ENCODE results near the gene MYH14.

Gene MYH14

DNA sequence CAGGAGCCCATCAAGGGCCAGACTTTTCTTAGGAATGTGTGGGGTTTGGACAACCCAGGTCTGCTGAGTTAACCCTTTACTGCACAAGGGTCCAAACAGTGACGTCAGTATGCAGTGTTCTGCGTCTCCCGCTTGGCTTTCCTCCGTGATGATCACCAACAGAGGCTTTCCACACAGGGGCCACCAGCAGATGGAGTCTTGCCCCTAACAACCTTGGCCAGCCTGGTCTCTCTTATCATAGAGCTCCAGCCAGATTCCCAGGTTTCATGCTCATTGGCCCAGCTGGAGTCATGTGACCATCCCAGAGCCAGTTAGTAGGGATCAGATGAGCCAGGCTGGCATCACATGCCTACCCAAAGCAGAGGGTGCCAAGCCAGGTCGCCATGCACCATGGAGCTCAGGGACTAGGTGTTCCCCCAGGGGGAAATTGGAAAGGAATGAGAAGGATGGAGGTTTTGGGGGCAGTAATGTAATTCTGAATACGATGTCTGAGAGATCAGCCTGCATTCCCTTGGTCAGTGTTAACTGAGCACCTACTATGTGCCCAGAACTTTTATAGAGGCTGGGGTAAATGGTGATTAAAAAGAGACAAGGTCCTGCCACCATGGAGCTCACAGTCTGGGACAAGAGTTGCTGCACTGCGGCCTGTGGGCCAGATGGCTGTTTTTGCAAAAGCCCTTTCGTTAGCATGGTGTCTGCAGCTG, 61.2 kb downstream of the MYH14 start:
- no peak for DNase-seq

DNA sequence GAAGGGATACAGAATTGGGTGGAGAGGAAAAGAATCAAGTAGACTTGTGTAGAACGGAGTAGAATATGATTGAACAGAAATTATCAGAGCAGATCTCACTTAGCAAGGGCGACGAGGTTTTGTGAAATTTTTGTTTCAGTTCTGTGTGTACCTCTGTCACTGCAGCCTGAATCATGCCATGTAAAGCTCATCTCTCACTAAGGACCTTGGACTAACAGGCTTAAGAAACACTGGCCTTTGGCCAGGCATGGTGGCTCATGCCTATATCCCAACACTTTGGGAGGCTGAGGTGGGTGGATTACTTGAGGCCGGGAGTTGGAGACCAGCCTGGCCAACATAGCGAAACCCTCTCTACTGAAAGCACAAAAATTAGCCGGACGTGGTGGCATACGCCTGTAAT, 62.6 kb downstream of the MYH14 start:
- no peak for DNase-seq

DNA sequence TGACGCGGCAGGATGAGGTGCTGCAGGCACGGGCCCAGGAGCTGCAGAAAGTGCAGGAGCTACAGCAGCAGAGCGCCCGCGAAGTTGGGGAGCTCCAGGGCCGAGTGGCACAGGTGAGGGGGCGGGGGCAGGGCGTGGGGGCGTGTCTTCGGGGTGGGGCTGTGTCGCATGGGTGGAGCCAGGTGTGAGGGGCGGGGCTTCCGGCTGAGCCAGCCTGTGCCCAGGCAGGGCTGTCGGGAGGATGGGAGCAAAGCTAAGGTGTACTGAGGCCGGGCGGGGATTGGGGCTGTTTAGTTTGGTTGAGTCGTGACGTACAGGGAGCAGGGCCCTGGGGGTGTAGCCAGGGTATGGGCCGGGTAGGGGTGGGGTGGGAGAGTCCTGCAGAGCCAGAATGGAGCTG, 63.5 kb downstream of the MYH14 start:
- peak; percentile 11 to 27 for DNase-seq

DNA sequence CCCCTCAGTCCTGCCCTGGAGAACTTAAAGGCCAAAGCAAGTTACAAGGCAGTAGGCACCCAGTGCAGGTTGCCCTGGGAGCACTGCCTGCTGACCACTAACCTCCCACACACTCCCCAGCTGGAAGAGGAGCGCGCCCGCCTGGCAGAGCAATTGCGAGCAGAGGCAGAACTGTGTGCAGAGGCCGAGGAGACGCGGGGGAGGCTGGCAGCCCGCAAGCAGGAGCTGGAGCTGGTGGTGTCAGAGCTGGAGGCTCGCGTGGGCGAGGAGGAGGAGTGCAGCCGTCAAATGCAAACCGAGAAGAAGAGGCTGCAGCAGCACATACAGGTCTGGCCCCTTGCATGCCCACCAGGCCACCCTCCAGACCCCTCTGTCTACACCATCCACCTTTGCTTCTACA, 64.6 kb downstream of the MYH14 start:
- DNase-seq, result no peak

DNA sequence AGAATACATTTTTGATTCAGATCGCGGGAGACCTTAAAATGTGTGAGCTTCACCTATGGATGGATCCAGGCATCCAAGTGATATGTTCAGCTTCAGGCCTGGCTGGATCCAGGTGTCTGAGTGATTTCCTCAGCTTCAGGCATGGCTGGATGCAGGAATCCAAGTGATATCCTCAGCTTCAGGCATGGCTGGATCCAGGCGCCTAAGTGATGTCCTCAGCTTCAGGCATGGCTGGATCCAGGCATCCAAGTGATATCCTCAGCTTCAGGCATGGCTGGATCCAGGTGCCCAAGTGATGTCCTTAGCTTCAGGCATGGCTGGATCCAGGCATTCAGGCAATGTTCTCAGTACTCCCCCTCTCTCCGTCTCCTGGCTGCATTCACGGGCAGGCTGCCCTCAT, 65.1 kb downstream of the MYH14 start:
- no peak for DNase-seq

DNA sequence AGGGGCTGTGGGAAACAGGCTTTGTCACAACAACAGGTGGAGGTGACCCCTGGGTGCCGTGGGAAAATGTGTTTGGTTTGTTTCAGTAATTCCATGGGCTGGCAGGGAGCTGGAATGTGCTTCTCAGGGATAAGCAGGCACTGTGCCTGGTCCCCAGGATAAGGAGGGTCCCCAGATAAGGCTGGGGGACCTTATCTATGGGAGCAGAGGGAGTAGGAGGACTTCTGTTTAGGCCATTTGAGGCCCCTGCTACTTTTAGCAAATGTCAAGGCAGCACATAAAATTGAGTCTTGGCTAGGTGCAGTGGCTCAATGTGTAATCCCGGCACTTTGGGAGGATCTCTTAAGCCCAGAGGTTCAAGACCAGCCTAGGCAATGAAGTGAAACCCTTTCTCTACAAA, 66.2 kb downstream of the MYH14 start:
- no peak for DNase-seq

DNA sequence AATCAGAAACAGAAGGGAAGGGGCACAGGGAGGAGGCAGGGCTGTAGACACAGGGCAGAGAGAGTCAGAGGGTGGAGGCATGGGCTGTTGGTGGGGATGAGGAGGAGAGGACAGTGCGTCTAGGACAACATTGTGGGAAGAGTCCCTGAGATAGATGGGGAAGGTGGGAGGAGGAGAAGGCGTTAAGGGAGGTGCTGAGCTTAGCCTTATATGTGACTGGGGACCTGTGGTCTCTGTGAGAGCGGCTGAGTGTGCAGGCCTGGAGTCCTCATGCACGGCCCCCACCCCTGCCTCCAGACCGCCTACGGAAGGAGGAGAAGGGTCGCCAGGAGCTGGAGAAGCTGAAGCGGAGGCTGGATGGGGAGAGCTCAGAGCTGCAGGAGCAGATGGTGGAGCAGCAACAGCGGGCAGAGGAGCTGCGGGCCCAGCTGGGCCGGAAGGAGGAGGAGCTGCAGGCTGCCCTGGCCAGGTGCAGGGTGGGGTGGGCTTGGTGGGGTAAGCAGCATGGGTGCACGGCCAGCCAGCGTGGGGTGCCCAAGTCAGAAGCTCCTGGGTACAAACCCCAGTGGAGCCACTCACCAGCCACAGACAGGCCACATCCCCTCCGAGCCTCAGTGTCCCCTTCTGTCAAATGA, 69.0 kb downstream of the MYH14 start:
- no peak for DNase-seq

DNA sequence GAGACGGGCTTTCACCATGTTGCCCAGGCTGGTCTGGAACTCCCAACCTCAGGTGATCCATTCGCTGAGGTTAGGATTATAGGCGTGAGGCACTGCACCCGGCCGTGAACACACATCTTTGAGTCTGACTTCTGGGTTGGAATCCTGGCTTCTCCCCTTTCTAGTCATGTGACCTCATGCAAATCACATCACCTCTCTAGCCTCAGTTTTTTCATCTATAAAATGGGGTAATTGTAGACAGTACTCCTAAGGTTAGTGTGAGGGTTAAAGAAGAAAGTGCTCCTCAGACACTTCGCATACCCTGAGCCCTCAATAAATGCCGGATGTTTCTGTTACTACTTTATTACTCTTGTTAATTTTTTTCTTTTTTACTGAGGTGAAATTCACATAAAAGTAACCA, 70.4 kb downstream of the MYH14 start:
- no peak for DNase-seq

DNA sequence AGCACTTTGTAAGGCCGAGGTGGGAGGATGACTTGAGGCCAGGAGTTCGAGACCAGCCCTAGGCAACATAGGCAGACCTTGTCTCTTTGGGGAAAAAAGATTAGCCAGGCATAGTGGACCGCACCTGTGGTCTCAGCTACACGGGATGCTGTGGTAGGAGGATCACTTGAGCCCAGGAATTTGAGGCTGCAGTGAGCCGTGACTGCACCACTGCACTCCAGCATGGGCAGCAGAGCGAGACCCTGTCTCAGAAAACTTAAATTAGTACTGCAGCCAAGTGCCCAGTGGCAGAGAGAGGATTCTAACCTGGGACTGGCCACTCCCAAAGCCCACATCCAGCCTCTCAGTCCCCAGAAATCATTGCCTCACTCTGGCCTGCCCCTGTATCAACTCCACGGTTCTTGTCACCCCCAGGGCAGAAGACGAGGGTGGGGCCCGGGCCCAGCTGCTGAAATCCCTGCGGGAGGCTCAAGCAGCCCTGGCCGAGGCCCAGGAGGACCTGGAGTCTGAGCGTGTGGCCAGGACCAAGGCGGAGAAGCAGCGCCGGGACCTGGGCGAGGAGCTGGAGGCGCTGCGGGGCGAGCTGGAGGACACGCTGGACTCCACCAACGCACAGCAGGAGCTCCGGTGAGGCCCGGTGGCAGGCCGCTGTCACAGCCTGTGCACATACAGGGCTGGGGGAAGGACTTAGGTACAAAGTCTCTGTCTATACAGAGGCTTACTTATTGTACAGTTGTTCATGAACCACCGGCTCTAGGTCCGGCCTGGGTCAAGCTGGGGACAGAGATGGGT, 72.4 kb downstream of the MYH14 start:
- DNase-seq, result no peak

DNA sequence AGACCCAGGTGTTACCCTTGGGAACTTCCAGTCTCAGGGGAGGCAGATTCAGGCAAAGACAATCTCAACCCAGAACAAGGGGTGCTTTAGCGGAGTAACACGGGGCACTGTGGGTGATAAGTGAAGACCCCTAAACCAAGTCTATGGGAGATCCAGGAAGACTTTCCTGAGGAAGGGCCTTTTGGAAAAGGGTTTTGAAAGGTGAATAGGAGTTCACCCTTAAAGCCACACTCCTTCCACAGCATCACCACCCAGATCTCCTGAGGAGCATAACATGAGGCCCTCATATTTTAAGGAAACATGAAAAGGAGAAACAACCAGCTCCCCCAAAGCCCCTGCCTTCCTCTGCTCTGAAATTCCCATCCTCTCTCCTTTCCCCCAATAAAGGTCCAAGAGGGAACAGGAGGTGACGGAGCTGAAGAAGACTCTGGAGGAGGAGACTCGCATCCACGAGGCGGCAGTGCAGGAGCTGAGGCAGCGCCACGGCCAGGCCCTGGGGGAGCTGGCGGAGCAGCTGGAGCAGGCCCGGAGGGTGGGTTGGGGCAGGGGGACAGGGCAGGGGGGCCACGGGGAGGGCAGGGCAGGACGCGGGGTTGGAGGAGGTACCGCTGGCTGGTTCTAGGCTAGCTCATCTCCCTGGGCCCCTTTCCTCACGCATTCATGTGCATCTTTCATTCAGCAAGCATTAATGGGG, 73.1 kb downstream of the MYH14 start:
- DNase-seq, result no peak

DNA sequence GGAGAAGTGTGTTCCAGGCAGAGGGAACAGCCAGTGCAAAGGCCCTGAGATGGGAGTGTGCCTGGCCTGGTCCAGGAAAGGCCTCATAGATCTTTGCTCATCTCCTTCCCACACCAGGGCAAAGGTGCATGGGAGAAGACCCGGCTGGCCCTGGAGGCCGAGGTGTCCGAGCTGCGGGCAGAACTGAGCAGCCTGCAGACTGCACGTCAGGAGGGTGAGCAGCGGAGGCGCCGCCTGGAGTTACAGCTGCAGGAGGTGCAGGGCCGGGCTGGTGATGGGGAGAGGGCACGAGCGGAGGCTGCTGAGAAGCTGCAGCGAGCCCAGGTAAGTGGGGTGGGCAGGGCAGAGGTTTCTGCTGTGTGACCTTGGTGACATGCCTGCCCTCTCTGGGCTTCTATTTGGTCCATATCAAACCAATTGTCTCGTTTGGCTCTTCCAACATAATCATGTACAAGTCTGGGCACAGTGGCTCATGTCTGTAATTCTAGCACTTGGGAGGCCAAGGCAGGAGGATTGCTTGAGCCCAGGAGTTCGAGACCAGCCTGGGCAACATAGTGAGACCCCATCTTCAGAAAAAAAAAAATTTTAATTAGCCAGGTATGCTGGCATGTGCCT, 74.7 kb downstream of the MYH14 start:
- DNase-seq, result no peak

DNA sequence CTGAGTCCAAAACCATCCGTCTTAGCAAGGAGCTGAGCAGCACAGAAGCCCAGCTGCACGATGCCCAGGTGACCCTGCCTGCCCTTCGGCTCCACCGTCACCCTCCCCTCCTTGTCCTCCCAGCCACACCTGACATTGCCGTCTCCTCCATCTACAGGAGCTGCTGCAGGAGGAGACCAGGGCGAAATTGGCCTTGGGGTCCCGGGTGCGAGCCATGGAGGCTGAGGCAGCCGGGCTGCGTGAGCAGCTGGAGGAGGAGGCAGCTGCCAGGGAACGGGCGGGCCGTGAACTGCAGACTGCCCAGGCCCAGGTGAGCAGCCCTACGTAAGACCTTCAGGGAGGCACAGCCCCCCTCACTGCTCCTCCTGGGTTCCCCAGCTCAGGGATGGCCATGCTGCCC, 76.7 kb downstream of the MYH14 start:
- DNase-seq, result no peak

DNA sequence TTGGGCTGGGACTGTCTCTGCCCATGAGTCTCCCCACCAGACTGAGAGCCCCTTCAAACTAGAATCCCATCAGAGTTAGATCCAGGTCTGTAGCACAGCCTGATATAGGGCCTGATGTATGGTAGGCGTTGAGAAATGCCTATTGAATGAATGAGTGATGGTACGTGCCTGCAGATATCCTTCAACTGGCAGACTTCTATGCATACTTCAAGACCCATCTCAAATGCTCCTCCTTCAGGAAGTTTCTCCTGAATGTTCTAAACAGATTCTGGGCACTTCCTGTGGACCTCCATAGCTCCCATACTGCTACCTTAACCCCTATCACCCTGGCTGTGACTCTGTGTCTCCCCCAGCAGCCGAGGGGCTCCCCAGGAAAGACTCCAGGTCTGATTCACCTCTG, 77.6 kb downstream of the MYH14 start:
- DNase-seq, result no peak

DNA sequence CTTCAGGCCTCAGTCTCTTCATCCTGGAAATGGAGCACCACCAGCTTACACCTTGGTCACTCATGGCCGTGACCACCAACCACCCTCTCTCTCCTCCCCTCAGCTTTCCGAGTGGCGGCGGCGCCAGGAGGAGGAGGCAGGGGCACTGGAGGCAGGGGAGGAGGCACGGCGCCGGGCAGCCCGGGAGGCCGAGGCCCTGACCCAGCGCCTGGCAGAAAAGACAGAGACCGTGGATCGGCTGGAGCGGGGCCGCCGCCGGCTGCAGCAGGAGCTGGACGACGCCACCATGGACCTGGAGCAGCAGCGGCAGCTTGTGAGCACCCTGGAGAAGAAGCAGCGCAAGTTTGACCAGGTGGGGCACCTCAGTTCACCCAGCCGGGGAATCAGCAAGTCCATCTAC, 78.1 kb downstream of the MYH14 start:
- DNase-seq, result no peak

DNA sequence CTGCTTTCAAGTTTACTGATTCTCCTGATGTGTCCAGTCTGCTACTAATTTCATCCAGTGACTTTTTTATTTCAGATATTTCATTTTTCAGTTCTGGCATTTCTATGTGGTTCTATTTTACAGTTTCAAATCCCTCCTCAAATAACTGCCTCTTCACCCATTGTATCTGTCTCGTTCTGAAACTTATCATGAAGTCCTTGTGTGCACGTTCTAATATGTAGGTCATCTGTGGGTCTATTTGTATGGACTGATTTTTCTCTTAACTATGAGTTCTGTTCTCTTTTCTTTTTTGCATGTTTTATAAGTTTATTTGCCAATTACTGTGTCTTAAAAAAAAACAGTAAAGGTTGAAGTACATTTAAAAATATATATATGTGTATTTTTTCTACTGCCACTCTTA, 82.4 kb downstream of the MYH14 start:
- DNase-seq, result no peak

DNA sequence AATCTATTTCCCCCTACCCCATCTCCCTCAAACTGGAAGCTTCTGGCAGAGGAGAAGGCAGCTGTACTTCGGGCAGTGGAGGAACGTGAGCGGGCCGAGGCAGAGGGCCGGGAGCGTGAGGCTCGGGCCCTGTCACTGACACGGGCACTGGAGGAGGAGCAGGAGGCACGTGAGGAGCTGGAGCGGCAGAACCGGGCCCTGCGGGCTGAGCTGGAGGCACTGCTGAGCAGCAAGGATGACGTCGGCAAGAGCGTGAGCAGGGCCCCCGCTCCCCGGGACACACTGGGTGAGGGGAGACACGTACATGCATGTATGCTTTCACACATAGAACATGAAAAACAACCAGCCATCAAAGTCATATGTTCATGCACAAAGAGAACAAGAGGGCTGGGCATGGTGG, 83.0 kb downstream of the MYH14 start:
- no peak for DNase-seq

DNA sequence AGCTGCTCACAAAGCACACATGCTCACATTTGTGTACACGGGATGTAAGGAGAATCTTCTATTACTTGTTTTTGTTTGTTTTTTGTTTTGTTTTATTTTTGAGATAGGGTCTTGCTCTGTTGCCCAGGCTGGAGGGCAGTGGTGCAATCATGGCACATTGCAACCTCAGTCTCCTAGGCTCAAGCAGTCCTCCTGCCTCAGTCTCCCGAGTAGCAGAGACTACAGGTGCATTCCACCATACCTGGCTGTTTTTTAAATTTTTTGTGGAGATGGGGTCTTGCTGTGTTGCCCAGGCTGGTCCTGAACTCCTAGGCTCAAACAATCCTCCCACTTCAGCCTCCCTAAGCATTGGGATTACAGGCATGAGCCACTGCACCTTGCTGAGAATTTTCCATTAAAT, 83.9 kb downstream of the MYH14 start:
- DNase-seq, result no peak

DNA sequence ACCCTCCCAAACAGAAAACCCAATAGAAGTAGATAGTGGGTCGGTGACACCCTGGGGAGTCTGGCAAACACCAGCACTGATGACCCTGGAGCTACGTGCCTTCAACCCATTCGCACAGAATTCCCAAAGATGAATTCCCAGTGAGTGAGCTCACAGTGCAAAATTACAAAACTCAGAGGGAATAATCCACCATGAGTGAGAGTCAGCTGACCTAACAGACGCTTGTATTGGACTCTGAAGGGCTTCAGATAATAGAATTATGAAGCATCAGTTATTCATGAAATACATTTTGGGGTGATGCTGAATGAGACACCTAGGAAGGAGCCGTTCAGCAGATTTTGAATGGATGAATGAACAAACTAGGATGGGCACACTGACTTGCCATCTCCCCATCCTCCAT, 85.5 kb downstream of the MYH14 start:
- no peak for DNase-seq

DNA sequence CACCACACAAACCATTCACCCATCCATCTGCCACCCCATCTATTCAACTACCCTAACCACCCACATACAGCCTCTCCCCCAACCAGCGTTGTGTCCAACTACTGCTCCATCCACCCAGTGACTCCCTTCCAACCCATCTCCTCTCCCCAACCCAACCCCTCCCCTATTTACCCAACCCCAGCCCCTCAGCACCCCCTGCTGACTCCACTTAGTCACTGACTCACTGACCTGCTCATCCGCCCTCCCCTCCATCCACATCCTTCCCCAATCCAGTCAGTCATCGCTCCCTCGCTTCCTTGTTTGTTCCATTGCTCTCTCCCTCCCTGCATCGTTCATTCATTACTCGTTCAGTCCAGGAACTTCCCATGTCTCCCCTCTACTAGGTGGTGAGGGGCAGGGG, 86.6 kb downstream of the MYH14 start:
- no peak for DNase-seq

DNA sequence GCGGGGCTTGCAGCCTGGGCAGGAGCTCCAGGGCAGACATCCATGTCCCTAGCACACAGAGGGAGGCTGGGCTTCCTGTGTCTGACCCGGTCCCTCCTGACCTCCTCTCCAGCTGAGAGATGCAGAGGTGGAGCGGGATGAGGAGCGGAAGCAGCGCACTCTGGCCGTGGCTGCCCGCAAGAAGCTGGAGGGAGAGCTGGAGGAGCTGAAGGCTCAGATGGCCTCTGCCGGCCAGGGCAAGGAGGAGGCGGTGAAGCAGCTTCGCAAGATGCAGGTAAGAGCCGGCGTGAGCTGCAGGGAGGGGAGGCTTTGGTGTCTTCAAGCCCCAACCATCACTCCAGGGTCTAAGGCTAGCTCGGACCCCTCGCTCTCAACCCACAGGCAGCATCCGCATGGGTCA, 87.4 kb downstream of the MYH14 start:
- DNase-seq, result no peak

DNA sequence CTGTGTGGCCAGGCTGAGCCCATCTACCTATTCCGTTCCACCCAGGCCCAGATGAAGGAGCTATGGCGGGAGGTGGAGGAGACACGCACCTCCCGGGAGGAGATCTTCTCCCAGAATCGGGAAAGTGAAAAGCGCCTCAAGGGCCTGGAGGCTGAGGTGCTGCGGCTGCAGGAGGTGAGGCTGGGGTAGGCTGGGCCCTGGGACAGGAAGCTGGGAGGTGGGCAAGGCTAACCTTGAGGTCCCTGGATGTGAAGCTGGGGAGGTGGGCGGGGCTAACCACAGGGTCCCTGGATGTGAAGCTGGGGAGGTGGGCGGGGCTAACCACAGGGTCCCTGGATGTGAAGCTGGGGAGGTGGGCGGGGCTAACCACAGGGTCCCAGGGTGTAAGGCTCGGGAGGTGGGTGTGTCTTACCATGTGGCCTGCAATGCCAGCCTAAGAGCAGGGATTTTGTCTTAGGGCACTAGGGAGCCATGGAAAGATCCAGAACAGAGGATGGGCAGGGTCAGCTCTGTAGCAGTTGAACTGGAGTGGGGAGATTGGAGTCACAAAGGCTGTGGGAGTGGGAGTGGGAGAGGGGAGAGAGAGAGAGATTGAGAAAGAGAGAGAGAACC, 88.9 kb downstream of the MYH14 start:
- DNase-seq, result no peak

DNA sequence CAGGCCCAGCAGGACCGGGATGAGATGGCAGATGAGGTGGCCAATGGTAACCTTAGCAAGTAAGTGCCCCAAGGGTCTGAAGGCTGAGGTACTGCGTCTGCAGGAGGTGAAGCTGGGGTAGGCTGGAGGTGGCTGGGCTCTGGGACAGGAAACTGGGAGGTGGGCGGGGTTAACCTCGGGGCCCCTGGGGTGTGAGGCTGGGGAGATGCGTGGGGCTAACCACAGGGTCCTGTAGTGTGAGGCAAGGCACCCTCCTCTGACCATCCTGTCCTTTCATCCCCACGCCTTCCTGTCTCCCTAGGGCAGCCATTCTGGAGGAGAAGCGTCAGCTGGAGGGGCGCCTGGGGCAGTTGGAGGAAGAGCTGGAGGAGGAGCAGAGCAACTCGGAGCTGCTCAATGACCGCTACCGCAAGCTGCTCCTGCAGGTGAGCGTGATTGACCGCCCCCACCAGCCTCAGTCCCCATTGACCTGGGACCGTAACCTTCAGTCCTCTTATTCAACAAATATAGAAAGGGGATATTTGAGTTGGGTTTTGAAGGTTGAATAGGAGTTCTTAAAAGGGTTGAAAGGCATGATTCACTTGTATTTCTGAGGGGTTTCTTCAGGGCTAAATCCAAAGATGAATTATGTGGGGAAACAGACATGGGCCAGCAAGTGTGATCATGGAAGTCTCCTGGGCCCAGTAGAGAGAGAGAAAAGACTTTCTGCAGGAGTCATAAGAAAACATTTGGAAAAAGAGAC, 90.0 kb downstream of the MYH14 start:
- DNase-seq, result no peak
